GM19025 (cell line): ENCODE data around the gene BEX4.
"Not testable (repeated sequence)": the region's sequence is repeated elsewhere in the genome, so short reads cannot be mapped to it uniquely, and the experiment has no call there.

Experiments used
- ATAC-seq: cut with Tn5 transposase; IDR thresholded peaks from one replicate; pipeline ENCODE4 v1.9.1; 2021; ENCODE audit warnings: mild to moderate bottlenecking, low read depth, moderate library complexity; ENCODE audit not compliant: unreplicated experiment

Gene BEX4

GRCh38 chrX:103235608-103236007, 20.7 kb downstream of the BEX4 start:
- not testable (repeated sequence) for ATAC-seq

- no peak for ATAC-seq
Observed at GRCh38 chrX:103236296-103236695, 21.4 kb downstream of the BEX4 start.

- ATAC-seq, result no peak
Observed at GRCh38 chrX:103240155-103240554, 25.2 kb downstream of the BEX4 start.

GRCh38 chrX:103248553-103248952, 33.6 kb downstream of the BEX4 start:
- no peak for ATAC-seq

- no peak for ATAC-seq
Observed at GRCh38 chrX:103249805-103250204, 34.9 kb downstream of the BEX4 start.

GRCh38 chrX:103250977-103251376, 36.1 kb downstream of the BEX4 start:
- no peak for ATAC-seq

- no peak for ATAC-seq
Observed at GRCh38 chrX:103253608-103254007, 38.7 kb downstream of the BEX4 start.

- peak; percentile 36 for ATAC-seq
Observed at GRCh38 chrX:103254171-103254824, 39.4 kb downstream of the BEX4 start.

- peak; percentile 97 for ATAC-seq
Observed at GRCh38 chrX:103254921-103255493, 40.1 kb downstream of the BEX4 start, which contains the start of gene TCEAL8. TCEAL8 (minus strand) TSS chrX:103255155; CDS start chrX:103253979, 1,176 bp downstream.

- no peak for ATAC-seq
Observed at GRCh38 chrX:103256651-103257050, 41.7 kb downstream of the BEX4 start.

- ATAC-seq, result no peak
Observed at GRCh38 chrX:103258275-103258674, 43.4 kb downstream of the BEX4 start.
